Fibroblast of lung (primary cell): ENCODE data around the gene TM4SF1.

Experiments used
- CTCF ChIP-seq, 2 donors: IDR thresholded peaks in 1 of 2; conservative IDR thresholded peaks in 1 of 2; 1 replicate in 1 of 2; 2 replicates in 1 of 2; pipeline ENCODE4 v1.5.1; 2011 to 2012; ENCODE audit warnings: low read length in 2 of 2, control low read depth in 1 of 2, inconsistent platforms in 1 of 2, low read depth in 1 of 2, mild to moderate bottlenecking in 1 of 2
- EZH2 ChIP-seq: IDR thresholded peaks from 2 replicates; pipeline ENCODE4 v1.5.1; 2012; ENCODE audit warnings: low read length, control low read depth, mild to moderate bottlenecking; ENCODE audit errors: missing control alignments

DNA sequence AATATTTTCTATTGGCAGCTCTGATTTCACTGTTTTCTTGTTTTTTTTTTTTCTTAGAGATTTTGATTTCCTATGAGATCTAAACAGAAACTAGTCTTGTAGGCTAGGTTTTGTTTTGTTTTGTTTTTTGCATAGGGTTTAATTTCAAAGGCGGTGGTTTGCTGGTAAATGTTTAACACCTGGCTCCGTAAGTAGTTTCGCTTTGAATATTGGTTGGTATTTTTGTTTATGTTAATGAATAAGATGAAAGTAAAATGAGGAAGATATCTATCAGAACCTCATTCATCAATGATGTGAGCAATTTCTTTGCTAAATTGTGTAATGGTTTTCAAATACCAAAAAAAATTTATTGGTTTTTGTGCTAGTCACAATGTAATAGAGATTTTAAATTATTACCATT, 39.7 kb upstream of the TM4SF1 start:
- no peak for TF ChIP-seq CTCF (conservative IDR thresholded peaks at IDR 0.05 in 1 of 2, IDR thresholded peaks at IDR 0.05 in 1 of 2; ENCODE audit: low read depth in 1 of 2, low read length in 2 of 2)
- TF ChIP-seq EZH2, result no peak
